Measurements from ENCODE around the gene GPR37L1. TPM values are rescaled to one million over a fixed set of nuclear protein-coding genes. Genes with fewer than 3 reads are reported as not detected.

The GPR37L1 gene
- total RNA-seq, 6 experiments from 2014 or later: 0.12 to 0.49 (median 0.12) TPM; not detected in 2

DNA sequence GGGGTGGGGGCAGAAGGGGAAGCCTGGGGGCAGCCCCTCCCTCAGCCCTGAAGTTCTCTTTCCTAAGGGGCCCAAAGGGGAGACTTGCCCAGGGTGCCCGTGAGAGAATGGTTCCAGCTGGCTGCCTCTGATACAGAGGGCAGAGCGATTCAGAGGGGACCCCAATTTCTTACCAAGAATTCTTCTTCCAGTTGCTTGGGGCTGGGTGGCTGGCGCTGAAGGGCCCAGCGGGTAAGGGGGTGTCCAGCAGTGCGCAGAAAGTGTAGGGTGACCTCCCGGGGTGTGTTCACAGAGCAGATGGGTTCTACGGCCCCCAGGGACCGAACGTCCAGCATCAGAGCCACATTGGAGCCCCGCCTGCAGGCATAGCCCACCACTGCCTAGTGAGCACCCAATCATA lies 35.2 kb downstream of the GPR37L1 start:
- no peak for ATAC-seq
- 69% methylated on average over 2 of the region's 10 CpGs for WGBS (ENCODE audit: insufficient coverage, low coverage, low lambda C conversion rate, missing lambda C conversion rate)
- peaks cover 0 to 9% (median 0%) of the 10 kb centered on the region in 4 donors for H3K4me1 ChIP-seq
- no peak for TF ChIP-seq POLR2A (IDR thresholded peaks at IDR 0.05)
- TF ChIP-seq CTCF (IDR thresholded peaks at IDR 0.05): no peak
- no peaks in the 10 kb centered on the region for H3K27me3 ChIP-seq
- intact Hi-C loops (cut with DNase I): no loop called here
- H3K4me3 ChIP-seq: no peak overlapping the region
- H3K27ac ChIP-seq: no peak overlapping the region
- H3K36me3 ChIP-seq: no peaks in the 10 kb centered on the region
- H3K9me3 ChIP-seq: no peaks in the 10 kb centered on the region
- DNase-seq: no peak

DNA sequence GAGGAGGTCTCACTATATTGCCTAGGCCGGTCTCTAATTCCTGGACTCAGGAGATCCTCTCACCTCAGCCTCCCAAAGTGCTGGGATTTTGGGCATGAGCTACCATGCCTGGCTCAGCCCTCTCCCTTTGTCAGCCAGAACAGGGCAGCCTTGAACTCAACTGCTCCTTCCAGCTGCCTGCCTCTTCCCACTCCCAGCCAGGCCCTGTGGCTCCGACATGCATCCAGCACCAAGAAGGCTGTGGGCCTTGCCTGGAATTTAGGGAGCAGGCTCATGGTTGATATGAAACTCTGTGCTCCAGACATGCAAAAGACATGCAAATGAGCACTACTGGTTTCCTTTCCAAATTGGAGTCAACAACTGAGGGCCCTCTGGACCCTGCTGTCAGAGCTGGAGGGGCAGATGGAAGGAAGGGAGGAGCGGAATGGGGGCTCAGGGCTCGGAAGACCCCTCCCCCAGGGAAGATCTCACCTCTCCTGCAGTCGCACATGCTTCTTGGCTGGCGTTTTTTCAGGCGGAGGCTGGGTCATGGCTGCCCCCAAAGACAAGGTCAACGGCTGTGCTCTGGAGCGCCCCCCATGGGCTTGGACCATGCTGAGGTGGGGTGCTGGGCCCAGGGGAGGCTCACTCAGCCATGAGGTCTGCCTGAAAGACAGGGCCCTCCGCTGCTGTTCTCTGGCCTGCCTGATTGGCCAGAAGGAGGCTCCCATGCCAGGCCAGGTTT lies 36.3 kb downstream of the GPR37L1 start:
- H3K36me3 ChIP-seq: no peaks in the 10 kb centered on the region
- no peaks in the 10 kb centered on the region for H3K9me3 ChIP-seq
- ATAC-seq (no peak), DNase-seq (no peak)
- TF ChIP-seq CTCF (IDR thresholded peaks at IDR 0.05): no peak
- no peak for TF ChIP-seq POLR2A (IDR thresholded peaks at IDR 0.05)
- H3K27ac ChIP-seq: peak overlapping the region in 1 of 3 donors; percentile 66
- H3K27me3 ChIP-seq: no peaks in the 10 kb centered on the region
- 100% methylated on average over 1 of the region's 10 CpGs for WGBS (ENCODE audit: insufficient coverage, low coverage, low lambda C conversion rate, missing lambda C conversion rate)
- no peak overlapping the region for H3K4me3 ChIP-seq
- peaks cover 0 to 12% (median 0%) of the 10 kb centered on the region in 4 donors for H3K4me1 ChIP-seq
- intact Hi-C loops (cut with DNase I): no loop called here

- ATAC-seq (peak in 2 of 4 donors; percentile 5 to 12), DNase-seq (no peak)
- TF ChIP-seq CTCF (IDR thresholded peaks at IDR 0.05) (no peak), POLR2A (IDR thresholded peaks at IDR 0.05) (no peak)
- Histone ChIP-seq H3K9me3 (no peaks in the 10 kb centered on the region), H3K27ac (peak overlapping the region in 2 of 3 donors; percentile 49 to 66), H3K4me1 (peaks cover 0 to 12% (median 0%) of the 10 kb centered on the region in 4 donors), H3K4me3 (peak overlapping the region in 1 of 3 donors; percentile 29), H3K27me3 (no peaks in the 10 kb centered on the region), H3K36me3 (no peaks in the 10 kb centered on the region)
- intact Hi-C loops (cut with DNase I): no loop called here
- 50% methylated on average over 14 of the region's 16 CpGs for WGBS (ENCODE audit: insufficient coverage, low coverage, low lambda C conversion rate, missing lambda C conversion rate)
Observed at GRCh38 chr1:202159534-202160371, 37.0 kb downstream of the GPR37L1 start.

GRCh38 chr1:202160377-202160940 lies 37.7 kb downstream of the GPR37L1 start, which contains the start of gene PTPN7:
Gene PTPN7, minus strand, starts transcription at chr1:202160602. Its CDS starts 1,200 bp downstream, at chr1:202159402.
- H3K4me1 ChIP-seq: peaks cover 0 to 7% (median 0%) of the 10 kb centered on the region in 4 donors
- DNase-seq (peak in 1 of 3 donors; percentile 51), ATAC-seq (peak; percentile 16 to 50 (median 40))
- peak within 1 kb of the TSS in 1 of 3 donors; percentile 29 for H3K4me3 ChIP-seq
- peak in 1 of 4 donors; percentile 11 for TF ChIP-seq CTCF (IDR thresholded peaks at IDR 0.05)
- no peak for TF ChIP-seq POLR2A (IDR thresholded peaks at IDR 0.05)
- H3K27me3 ChIP-seq: no peaks in the 10 kb centered on the region
- no peaks in the 10 kb centered on the region for H3K9me3 ChIP-seq
- WGBS (ENCODE audit: insufficient coverage, low coverage, low lambda C conversion rate, missing lambda C conversion rate): 55% methylated on average over 10 of the region's 17 CpGs
- H3K27ac ChIP-seq: peak within 1 kb of the TSS in 2 of 3 donors; percentile 49 to 66
- intact Hi-C loops (cut with DNase I): no loop called here
- no peaks in the 10 kb centered on the region for H3K36me3 ChIP-seq

Data from right lobe of liver (tissue), 6 donors.